Stimulated activated CD8-positive, alpha-beta memory T cell treated with anti-CD3 and anti-CD28 coated beads, Interleukin-4, amount 100 ng/mL, for 48 hours (primary cell): ENCODE results near the gene DNAJC7.
A peak's percentile ranks its signal among the peaks of the same experiment; 100 is the strongest.
"Not testable (repeated sequence)": the region's sequence is repeated elsewhere in the genome, so short reads cannot be mapped to it uniquely, and the experiment has no call there.

Experiments used
- DNase-seq: peaks from one replicate; pipeline ENCODE4 v3.0.0-alpha.2; 2020

Gene DNAJC7

GRCh38 chr17:41948762-41949460, 68.3 kb downstream of the DNAJC7 start:
- DNase-seq: no peak

GRCh38 chr17:41944943-41945342, 72.3 kb downstream of the DNAJC7 start:
- DNase-seq: no peak

GRCh38 chr17:41943492-41943891, 73.7 kb downstream of the DNAJC7 start:
- DNase-seq: no peak

GRCh38 chr17:41942626-41943373, 74.4 kb downstream of the DNAJC7 start:
- no peak for DNase-seq

- no peak for DNase-seq
Measured at GRCh38 chr17:41941168-41941567, 76.1 kb downstream of the DNAJC7 start.

GRCh38 chr17:41939693-41940090, 77.5 kb downstream of the DNAJC7 start:
- no peak for DNase-seq

- no peak for DNase-seq
Measured at GRCh38 chr17:41939044-41939692, 78.1 kb downstream of the DNAJC7 start.

- DNase-seq: no peak
Measured at GRCh38 chr17:41937970-41938954, 79.0 kb downstream of the DNAJC7 start.

GRCh38 chr17:41935641-41936040, 81.6 kb downstream of the DNAJC7 start:
- no peak for DNase-seq

GRCh38 chr17:41932816-41933389, 84.3 kb downstream of the DNAJC7 start:
- no peak for DNase-seq

GRCh38 chr17:41931715-41932114, 85.5 kb downstream of the DNAJC7 start:
- DNase-seq: not testable (repeated sequence)

- not testable (repeated sequence) for DNase-seq
Measured at GRCh38 chr17:41930833-41931156, 86.4 kb downstream of the DNAJC7 start.

- peak; percentile 96 for DNase-seq
Measured at GRCh38 chr17:41930009-41930832, 87.0 kb downstream of the DNAJC7 start, which contains the start of gene ODAD4. ODAD4 (plus strand) TSS chr17:41930617; CDS start chr17:41930724, 107 bp downstream.

GRCh38 chr17:41928693-41929251, 88.5 kb downstream of the DNAJC7 start:
- DNase-seq: no peak
